Cardiac muscle cell (in vitro differentiated cells and primary cell): ENCODE data around the gene ITGA2. TPM values are rescaled to one million over a fixed set of nuclear protein-coding genes. Genes with fewer than 3 reads are reported as not detected.

Experiments
- DNase-seq, 2 donors: peaks; one replicate each; pipeline versions ENCODE4 v3.0.0 to v3.0.0-alpha.2; 2010 to 2017; ENCODE audit warnings: low read depth in 1 of 2, low spot score in 1 of 2
- H3K27ac ChIP-seq: fragments of 200-600 bp; sonication (generic); 2 replicates; pipeline ENCODE4 v1.5.1; 2016
- H3K27me3 ChIP-seq: fragments of 200-600 bp; sonication (generic); 2 replicates; pipeline ENCODE4 v1.6.0; 2016; ENCODE audit warnings: control low read depth
- H3K36me3 ChIP-seq: fragments of 200-600 bp; sonication (generic); 2 replicates; pipeline ENCODE4 v1.5.1; 2016; ENCODE audit warnings: control low read depth
- H3K4me1 ChIP-seq: fragments of 200-600 bp; sonication (generic); 2 replicates; pipeline ENCODE4 v1.8.1; 2017; ENCODE audit warnings: low read depth, mild to moderate bottlenecking, mixed run types
- H3K4me3 ChIP-seq: fragments of 200-600 bp; sonication (generic); 2 replicates; pipeline ENCODE4 v1.5.1; 2016; ENCODE audit warnings: mild to moderate bottlenecking
- H3K9me3 ChIP-seq: fragments of 200-600 bp; sonication (generic); 2 replicates; pipeline ENCODE4 v1.5.1; 2017; ENCODE audit warnings: low read depth, mild to moderate bottlenecking, control low read depth
- CTCF ChIP-seq: IDR thresholded peaks from 2 replicates; pipeline ENCODE4 v1.5.1; 2012; ENCODE audit warnings: low read depth, mild to moderate bottlenecking, low read length
- polyA plus RNA-seq: library from polyadenylated mRNA; unstranded; fragments of >200 nt; fragmentation: Nextera tagmentation; extraction: Ambion mirVana; gene quantifications from 2 replicates; pipeline ENCODE4 v1.2.1, GENCODE V29; 2016
- total RNA-seq: library from RNA; depleted of rRNA; stranded (reverse); fragments of >200 nt; gene quantifications from 2 replicates; pipeline ENCODE4 v1.2.3, GENCODE V29; 2016

ITGA2 gene
- total and polyA plus RNA-seq, 2 experiments from 2014 or later = 0.57 to 2.3 TPM

GRCh38 chr5:53127107-53127506, 138.0 kb downstream of the ITGA2 start:
- DNase-seq = no peak
- no peaks in the 10 kb centered on the region for H3K4me1 ChIP-seq
- H3K9me3 ChIP-seq = no peaks in the 10 kb centered on the region
- H3K27ac ChIP-seq = no peak overlapping the region
- H3K27me3 ChIP-seq = no peaks in the 10 kb centered on the region
- TF ChIP-seq CTCF = no peak
- H3K4me3 ChIP-seq = no peak overlapping the region
- H3K36me3 ChIP-seq = no peaks in the 10 kb centered on the region

- TF ChIP-seq CTCF = no peak
- Histone ChIP-seq H3K27me3 (no peaks in the 10 kb centered on the region), H3K4me1 (no peaks in the 10 kb centered on the region), H3K4me3 (no peak overlapping the region), H3K27ac (no peak overlapping the region), H3K9me3 (no peaks in the 10 kb centered on the region), H3K36me3 (no peaks in the 10 kb centered on the region)
- no peak for DNase-seq
Measured at GRCh38 chr5:53128481-53128880, 139.3 kb downstream of the ITGA2 start.

GRCh38 chr5:53130266-53130665, 141.1 kb downstream of the ITGA2 start:
- no peaks in the 10 kb centered on the region for H3K27me3 ChIP-seq
- no peaks in the 10 kb centered on the region for H3K4me1 ChIP-seq
- no peak overlapping the region for H3K4me3 ChIP-seq
- no peaks in the 10 kb centered on the region for H3K36me3 ChIP-seq
- peak in 1 of 2 donors; percentile 54 for DNase-seq
- H3K27ac ChIP-seq = no peak overlapping the region
- H3K9me3 ChIP-seq = no peaks in the 10 kb centered on the region
- no peak for TF ChIP-seq CTCF

- Histone ChIP-seq H3K27me3 (no peaks in the 10 kb centered on the region), H3K36me3 (no peaks in the 10 kb centered on the region), H3K27ac (no peak overlapping the region), H3K4me3 (no peak overlapping the region), H3K9me3 (no peaks in the 10 kb centered on the region), H3K4me1 (no peaks in the 10 kb centered on the region)
- no peak for DNase-seq
- no peak for TF ChIP-seq CTCF
Measured at GRCh38 chr5:53133020-53133419, 143.9 kb downstream of the ITGA2 start.

Other genes starting within 250 kb of the ITGA2 start
- 2.9 and 6.8 TPM in 2 replicates for gene ITGA1, start 201.4 kb upstream of the ITGA2 start, total RNA-seq
- gene ITGA1, start 201.4 kb upstream of the ITGA2 start, polyA plus RNA-seq = 2.1 and 7.3 TPM in 2 replicates
- gene PELO, start 201.4 kb upstream of the ITGA2 start, total RNA-seq = 15.3 and 15.6 TPM in 2 replicates
- 14.5 and 16.8 TPM in 2 replicates for gene PELO, start 201.4 kb upstream of the ITGA2 start, polyA plus RNA-seq
- 53.5 and 61.7 TPM in 2 replicates for gene MOCS2, start 120.4 kb downstream of the ITGA2 start, total RNA-seq
- gene MOCS2, start 120.4 kb downstream of the ITGA2 start, polyA plus RNA-seq = 79.3 and 113 TPM in 2 replicates